Measurements from ENCODE around the gene TMEM220. TPM values are rescaled to one million over a fixed set of nuclear protein-coding genes. Genes with fewer than 3 reads are reported as not detected.
"Not testable (repeated sequence)": the region's sequence is repeated elsewhere in the genome, so short reads cannot be mapped to it uniquely, and the experiment has no call there.

Gene TMEM220
- total RNA-seq, 1 experiment from 2014 or later = 3.9 TPM

- H3K4me3 ChIP-seq (ENCODE audit: low read length) = peak within 1 kb of the TSS; percentile 88
- peak within 1 kb of the TSS; percentile 93 for H3K9ac ChIP-seq (ENCODE audit: low read length)
- TF ChIP-seq CTCF (conservative IDR thresholded peaks at IDR 0.05; ENCODE audit: low read depth, low read length) (peak; percentile 28; the same call in 1 of the 2 replicates), EZH2phosphoT487 (IDR thresholded peaks at IDR 0.05; ENCODE audit: borderline replicate concordance, low read length) (no peak)
- ATAC-seq (peak; percentile 99), DNase-seq (peak; percentile 90)
- peak within 1 kb of the TSS; percentile 98 for H3K4me2 ChIP-seq (ENCODE audit: low read length)
- peaks cover 10% of the 10 kb centered on the region; the same call in 1 of the 2 replicates for H3K4me1 ChIP-seq (ENCODE audit: insufficient read depth, low read length)
- no peaks in the 10 kb centered on the region for H3K9me2 ChIP-seq (replicated peaks; ENCODE audit: low read length)
- no peaks in the 10 kb centered on the region for H3K9me3 ChIP-seq (ENCODE audit: low read length)
- peaks cover 59% of the 10 kb centered on the region for H3K79me2 ChIP-seq (ENCODE audit: low read length)
- intact Hi-C loops (cut with micrococcal nuclease) = loop anchor here (2.0 kb wide), 1 partner anchor 31 kb away; no protein-coding TSS in a partner anchor
- BruUV-seq (replicated peaks) = no TSS peak
- H3K36me3 ChIP-seq (ENCODE audit: low read depth, low read length) = peaks cover 18% of the 10 kb centered on the region
- no peaks in the 10 kb centered on the region for H3K27me3 ChIP-seq (ENCODE audit: low read length)
- ChIA-PET CTCF (no interaction called here), POLR2A (ENCODE audit: unreplicated experiment) (no interaction called here)
- peak within 1 kb of the TSS; percentile 72 for H3K27ac ChIP-seq (ENCODE audit: low read length)
- H4K20me1 ChIP-seq (ENCODE audit: low read length) = no peaks in the 10 kb centered on the region
- H2AFZ ChIP-seq (ENCODE audit: low read length) = peak within 1 kb of the TSS; percentile 77
- H3F3A ChIP-seq (ENCODE audit: low read length, unreplicated experiment) = no peaks in the 10 kb centered on the region
Measured at GRCh38 chr17:10697092-10698081, 32.4 kb downstream of the TMEM220 start, which contains the start of the genes ADPRM and SCO1. ADPRM (plus strand) TSS chr17:10697594; CDS start chr17:10704927, 7,333 bp downstream. SCO1 (minus strand) TSS chr17:10697533; CDS start chr17:10697507, 26 bp downstream.

- H3K4me1 ChIP-seq (ENCODE audit: insufficient read depth, low read length); H3K27me3 ChIP-seq (ENCODE audit: low read length); ATAC-seq; H4K20me1 ChIP-seq (ENCODE audit: low read length); DNase-seq; H3F3A ChIP-seq (ENCODE audit: low read length, unreplicated experiment); H3K9me2 ChIP-seq (replicated peaks; ENCODE audit: low read length); BruUV-seq (replicated peaks); CTCF ChIA-PET; H3K9me3 ChIP-seq (ENCODE audit: low read length); H3K27ac ChIP-seq (ENCODE audit: low read length); H2AFZ ChIP-seq (ENCODE audit: low read length): not testable (repeated sequence)
- Histone ChIP-seq H3K9ac (ENCODE audit: low read length) (peak overlapping the region; percentile 93; the same call in 1 of the 2 replicates), H3K79me2 (ENCODE audit: low read length) (peaks cover 72% of the 10 kb centered on the region), H3K4me3 (ENCODE audit: low read length) (peak overlapping the region; percentile 88), H3K36me3 (ENCODE audit: low read depth, low read length) (peaks cover 27% of the 10 kb centered on the region), H3K4me2 (ENCODE audit: low read length) (peak overlapping the region; percentile 98)
- intact Hi-C loops (cut with micrococcal nuclease) = loop anchor here (2.0 kb wide), 1 partner anchor 33 kb away; no protein-coding TSS in a partner anchor
- POLR2A ChIA-PET (ENCODE audit: unreplicated experiment) = interaction anchor here (0.6 kb wide), 1 partner anchor 955 kb away, joined by 3 read pairs; no protein-coding TSS in a partner anchor
Measured at GRCh38 chr17:10695875-10696407, 33.9 kb downstream of the TMEM220 start.

DNA sequence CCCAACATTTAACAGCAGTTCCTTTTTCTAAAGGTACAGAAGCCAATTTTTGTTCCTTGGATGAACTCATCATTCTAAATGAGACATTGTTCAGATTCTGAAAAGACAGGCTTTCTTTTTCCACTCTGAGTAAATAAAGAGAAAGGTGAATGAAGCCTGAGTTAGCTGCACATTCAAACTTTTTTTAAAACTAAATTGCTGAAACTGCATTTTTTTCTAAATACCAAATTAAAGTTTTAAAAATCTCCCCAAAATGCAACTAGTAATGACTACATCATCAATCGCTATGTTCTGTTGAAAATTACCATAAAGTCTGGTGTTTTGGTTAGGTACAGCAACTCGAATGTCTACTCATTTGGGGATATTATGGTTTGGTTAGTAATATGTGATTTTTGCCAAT lies 42.3 kb downstream of the TMEM220 start:
- no peak for DNase-seq
- no peak overlapping the region for H3K4me3 ChIP-seq (ENCODE audit: low read length)
- no peak for ATAC-seq
- no peak overlapping the region for H2AFZ ChIP-seq (ENCODE audit: low read length)
- H3K9ac ChIP-seq (ENCODE audit: low read length) = no peak overlapping the region
- H3K79me2 ChIP-seq (ENCODE audit: low read length) = peaks cover 49% of the 10 kb centered on the region
- no peaks in the 10 kb centered on the region for H3K27me3 ChIP-seq (ENCODE audit: low read length)
- TF ChIP-seq EZH2 (IDR thresholded peaks at IDR 0.05; ENCODE audit: low read length, unreplicated experiment) (no peak), EZH2phosphoT487 (IDR thresholded peaks at IDR 0.05; ENCODE audit: borderline replicate concordance, low read length) (no peak), CTCF (conservative IDR thresholded peaks at IDR 0.05; ENCODE audit: low read depth, low read length) (no peak)
- no TSS peak for BruUV-seq (replicated peaks)
- H4K20me1 ChIP-seq (ENCODE audit: low read length) = no peaks in the 10 kb centered on the region; the same call in 1 of the 2 replicates
- H3K27ac ChIP-seq (ENCODE audit: low read length) = no peak overlapping the region
- ChIA-PET POLR2A (ENCODE audit: unreplicated experiment) (no interaction called here), CTCF (no interaction called here)
- H3K36me3 ChIP-seq (ENCODE audit: low read depth, low read length) = peaks cover 50% of the 10 kb centered on the region
- intact Hi-C loops (cut with micrococcal nuclease) = no loop called here
- H3F3A ChIP-seq (ENCODE audit: low read length, unreplicated experiment) = no peaks in the 10 kb centered on the region
- no peaks in the 10 kb centered on the region for H3K4me1 ChIP-seq (ENCODE audit: insufficient read depth, low read length)
- no peaks in the 10 kb centered on the region for H3K9me2 ChIP-seq (replicated peaks; ENCODE audit: low read length)
- H3K4me2 ChIP-seq (ENCODE audit: low read length) = no peak overlapping the region
- H3K9me3 ChIP-seq (ENCODE audit: low read length) = no peaks in the 10 kb centered on the region
